HEK293T (cell line): ENCODE results near the gene KANSL1L.

Source experiments
- BHLHE40 ChIP-seq: fragments of 450-650 bp; IDR thresholded peaks from 2 replicates; pipeline ENCODE4 v1.6.1; 2016; ENCODE audit warnings: mild to moderate bottlenecking, moderate library complexity, borderline replicate concordance
- CTBP1 ChIP-seq: fragments of 450-650 bp; IDR thresholded peaks from 2 replicates; pipeline ENCODE4 v1.6.1; 2016; ENCODE audit warnings: borderline replicate concordance
- FOXK2 ChIP-seq: fragments of 450-650 bp; IDR thresholded peaks from 2 replicates; pipeline ENCODE4 v1.6.1; 2016; ENCODE audit warnings: mild to moderate bottlenecking
- FOXM1 ChIP-seq: fragments of 450-650 bp; IDR thresholded peaks from 2 replicates; pipeline ENCODE4 v1.6.1; 2017; ENCODE audit warnings: mild to moderate bottlenecking, borderline replicate concordance
- HDGF ChIP-seq: fragments of 450-650 bp; IDR thresholded peaks from 2 replicates; pipeline ENCODE4 v1.6.1; 2017; ENCODE audit warnings: antibody characterized with exemption, borderline replicate concordance
- LEF1 ChIP-seq: fragments of 450-650 bp; IDR thresholded peaks from 2 replicates; pipeline ENCODE4 v1.6.1; 2017; ENCODE audit warnings: mild to moderate bottlenecking, borderline replicate concordance
- NFRKB ChIP-seq: fragments of 450-650 bp; IDR thresholded peaks from 2 replicates; pipeline ENCODE4 v1.6.1; 2016; ENCODE audit warnings: mild to moderate bottlenecking, moderate library complexity
- SP1 ChIP-seq: fragments of 450-650 bp; IDR thresholded peaks from 2 replicates; pipeline ENCODE4 v1.6.1; 2017
- SUZ12 ChIP-seq: fragments of 450-650 bp; IDR thresholded peaks from 2 replicates; pipeline ENCODE4 v1.6.1; 2016; ENCODE audit warnings: mild to moderate bottlenecking
- TARDBP ChIP-seq: fragments of 450-650 bp; IDR thresholded peaks from 2 replicates; pipeline ENCODE4 v1.6.1; 2016
- ZNF384 ChIP-seq: fragments of 450-650 bp; IDR thresholded peaks from 2 replicates; pipeline ENCODE4 v1.6.1; 2016
- TF ChIP-seq, protein P1 (sequence below): fragments of 450-650 bp; IDR thresholded peaks from 2 replicates; pipeline ENCODE4 v1.6.1; 2016

- TF ChIP-seq TARDBP (no peak), SP1 (no peak), BHLHE40 (no peak), NFRKB (no peak), SUZ12 (no peak), FOXK2 (no peak), CTBP1 (no peak), FOXM1 (no peak), HDGF (no peak), LEF1 (no peak), ZNF384 (no peak)
- TF ChIP-seq, protein P1, sequence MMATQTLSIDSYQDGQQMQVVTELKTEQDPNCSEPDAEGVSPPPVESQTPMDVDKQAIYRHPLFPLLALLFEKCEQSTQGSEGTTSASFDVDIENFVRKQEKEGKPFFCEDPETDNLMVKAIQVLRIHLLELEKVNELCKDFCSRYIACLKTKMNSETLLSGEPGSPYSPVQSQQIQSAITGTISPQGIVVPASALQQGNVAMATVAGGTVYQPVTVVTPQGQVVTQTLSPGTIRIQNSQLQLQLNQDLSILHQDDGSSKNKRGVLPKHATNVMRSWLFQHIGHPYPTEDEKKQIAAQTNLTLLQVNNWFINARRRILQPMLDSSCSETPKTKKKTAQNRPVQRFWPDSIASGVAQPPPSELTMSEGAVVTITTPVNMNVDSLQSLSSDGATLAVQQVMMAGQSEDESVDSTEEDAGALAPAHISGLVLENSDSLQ = no peak
Measured at GRCh38 chr2:210180477-210180876, 9.3 kb upstream of the KANSL1L start.
